HG03060 (cell line): ENCODE data around the gene VEPH1.

ENCODE experiments used
- ATAC-seq: cut with Tn5 transposase; IDR thresholded peaks from one replicate; pipeline ENCODE4 v1.9.1; 2021; ENCODE audit warnings: low read depth, moderate number of reproducible peaks; ENCODE audit not compliant: unreplicated experiment

VEPH1 gene

DNA sequence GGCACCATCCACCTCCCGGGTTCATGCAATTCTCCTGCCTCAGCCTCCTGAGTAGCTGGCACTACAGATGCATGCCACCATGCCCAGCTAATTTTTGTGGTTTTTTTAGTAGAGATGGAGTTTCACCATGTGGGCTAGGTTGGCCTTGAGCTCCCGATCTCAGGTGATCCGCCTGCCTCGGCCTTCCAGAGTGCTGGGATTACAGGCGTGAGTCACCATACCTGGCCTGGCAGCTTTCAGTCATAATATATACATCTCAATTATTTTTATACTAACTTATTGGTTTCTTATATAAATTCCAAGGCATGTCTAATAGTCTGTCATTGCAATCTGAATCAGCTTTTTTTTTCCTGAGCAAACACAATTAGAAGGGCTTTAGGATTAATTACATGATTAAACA is 269.3 kb downstream of the VEPH1 start:
- no peak for ATAC-seq

DNA sequence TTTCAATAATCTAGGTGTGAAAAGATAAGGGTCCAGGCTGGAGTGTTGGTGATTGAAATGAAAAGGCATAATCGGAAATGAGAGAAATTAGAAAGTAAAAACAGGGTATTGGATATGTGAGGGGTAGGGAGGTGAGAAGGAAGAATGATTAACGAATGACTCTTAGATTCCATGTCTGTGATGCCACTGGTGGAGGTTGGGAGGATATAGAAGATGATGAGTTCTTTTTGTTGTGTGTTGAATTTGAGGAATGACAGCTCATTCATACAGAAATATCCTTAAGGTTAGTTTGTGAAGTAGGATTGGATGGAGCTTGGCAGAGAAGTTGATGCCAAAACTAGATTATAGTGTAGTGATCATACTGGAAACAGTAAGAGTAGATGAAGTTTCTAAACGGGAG is 271.1 kb downstream of the VEPH1 start:
- ATAC-seq = no peak

DNA sequence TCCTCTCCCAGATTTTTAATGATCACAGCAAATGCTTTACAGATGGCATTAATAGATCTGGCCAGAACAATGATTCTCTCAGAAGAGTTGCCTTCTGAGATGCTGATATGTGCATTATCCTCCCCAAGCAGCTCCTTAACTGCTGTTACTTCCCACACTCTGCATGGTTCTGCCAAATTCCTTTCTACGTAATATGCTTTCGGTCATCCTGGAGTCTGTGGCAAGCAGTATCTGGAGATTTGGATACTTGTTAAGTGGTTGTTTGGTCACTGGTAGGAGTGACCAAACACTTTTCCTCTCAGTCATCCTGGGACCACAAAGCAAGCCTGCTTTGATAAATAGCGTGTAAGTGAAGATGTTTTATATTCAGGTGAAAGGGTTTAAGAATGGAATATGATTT is 272.1 kb downstream of the VEPH1 start:
- ATAC-seq = no peak

DNA sequence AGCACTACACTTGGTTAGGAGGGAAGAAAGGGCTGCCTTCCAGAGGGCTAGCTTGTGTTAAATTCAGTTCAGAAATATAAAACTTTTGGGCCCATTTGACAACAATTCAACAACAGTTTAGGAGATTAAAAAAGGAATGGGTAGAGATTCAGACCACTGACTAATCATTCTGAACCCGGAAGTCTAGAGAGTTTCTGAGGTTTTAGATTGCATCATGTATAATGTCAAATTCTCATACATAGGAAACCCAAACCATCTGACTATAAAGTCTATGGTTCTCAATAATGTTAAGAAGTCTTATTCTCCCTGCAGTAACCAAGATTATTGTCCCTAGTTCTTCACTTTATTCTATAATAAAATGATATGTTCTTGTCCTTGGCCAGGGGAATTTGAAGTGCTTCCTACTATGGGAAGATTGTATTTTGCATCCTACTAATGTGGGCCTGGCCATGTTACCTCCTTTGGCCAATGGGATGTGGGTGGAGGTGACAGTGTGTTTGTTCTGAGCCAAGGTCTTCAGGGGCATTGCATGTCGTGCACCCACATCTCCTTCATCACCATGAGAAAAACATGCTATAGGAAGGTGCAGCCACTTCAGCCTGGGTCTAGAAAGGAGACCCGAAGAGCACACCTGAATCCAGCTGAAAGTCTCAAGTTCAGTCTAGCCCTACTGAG is 276.9 kb downstream of the VEPH1 start:
- no peak for ATAC-seq

DNA sequence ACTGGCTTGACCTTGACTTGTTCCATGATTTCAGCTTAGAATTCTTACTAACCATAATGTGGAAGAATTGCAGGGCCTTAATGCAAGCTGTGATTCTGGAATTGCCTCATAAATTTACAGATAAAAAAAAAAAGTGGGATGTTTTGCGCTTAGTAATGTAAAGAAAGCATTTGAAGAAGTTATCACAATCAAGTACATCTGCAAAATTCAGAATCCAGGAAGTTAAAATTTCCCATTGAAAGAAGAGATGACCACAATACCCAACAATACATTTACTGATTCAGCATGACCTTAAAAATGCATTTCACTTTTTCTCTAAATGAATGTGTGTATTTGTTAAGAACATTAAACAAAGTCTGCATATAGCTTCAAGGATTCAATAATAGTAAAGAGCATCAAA is 278.2 kb downstream of the VEPH1 start:
- no peak for ATAC-seq

DNA sequence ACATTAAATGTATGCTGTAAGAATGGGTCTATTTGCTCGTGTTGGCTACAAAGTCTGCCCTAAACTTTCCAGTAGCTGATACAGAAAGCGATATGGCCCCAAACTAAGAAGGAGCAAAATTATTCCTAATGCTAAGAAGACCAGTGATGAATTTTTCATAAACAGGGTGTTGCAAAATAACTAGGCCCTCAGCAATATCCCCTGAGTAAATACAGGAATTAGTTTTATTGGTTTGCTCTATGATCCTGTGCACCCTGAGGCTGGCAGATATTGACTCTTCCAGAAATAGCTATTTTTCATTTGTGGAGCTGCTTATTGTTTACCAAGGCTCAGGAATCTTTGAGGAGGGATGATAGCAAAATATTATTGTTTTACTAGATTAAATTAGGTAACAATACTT is 282.3 kb downstream of the VEPH1 start:
- ATAC-seq = no peak

DNA sequence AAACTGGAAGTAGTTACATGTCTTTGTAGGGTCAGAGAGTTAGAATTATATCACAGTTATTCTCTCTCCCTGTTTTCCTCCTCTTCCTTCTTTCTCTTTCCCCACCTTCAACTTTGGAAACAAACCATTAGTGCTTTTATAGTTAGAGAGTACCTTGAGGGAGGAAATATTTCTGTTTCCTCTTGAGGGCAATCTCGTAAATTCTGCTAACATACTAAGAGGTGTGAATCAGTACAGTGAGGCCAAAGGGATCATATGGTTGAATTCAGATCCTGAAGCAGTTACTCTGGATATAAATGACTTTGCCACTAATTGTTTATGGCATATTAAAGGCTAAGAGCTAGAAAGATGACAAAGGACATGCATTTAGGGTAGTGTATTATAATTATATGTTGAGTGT is 283.0 kb downstream of the VEPH1 start:
- no peak for ATAC-seq

DNA sequence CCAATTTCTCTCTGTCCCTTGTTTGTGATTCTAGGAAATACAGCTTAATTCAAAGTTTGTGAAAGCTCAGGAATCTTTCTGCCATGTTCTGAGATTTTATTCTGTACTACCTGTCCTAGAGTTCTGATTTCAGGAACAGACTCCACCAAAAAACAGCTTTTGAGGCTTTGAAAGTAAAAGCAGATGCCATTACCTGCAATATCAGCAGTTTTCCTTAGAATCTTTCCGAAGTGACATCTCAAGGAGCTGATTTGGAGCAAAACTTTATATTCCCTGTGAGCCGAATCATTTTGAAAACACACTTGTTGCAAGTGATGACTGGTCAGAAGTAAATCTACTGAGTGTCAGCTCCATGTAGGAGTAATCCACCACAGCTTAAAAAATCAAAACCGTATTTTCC is 284.0 kb downstream of the VEPH1 start:
- no peak for ATAC-seq
